Activated CD8-positive, alpha-beta memory T cell treated with anti-CD3 and anti-CD28 coated beads, Interleukin-2, amount 50 U/mL, for 1 hour (primary cell): ENCODE data around the gene PLS3.

Experiments used
- DNase-seq: peaks from one replicate; pipeline ENCODE4 v3.0.0-alpha.2; 2020; ENCODE audit errors: extremely low read depth

PLS3 gene

GRCh38 chrX:115694028-115694427 lies 133.1 kb downstream of the PLS3 start:
- DNase-seq = no peak

GRCh38 chrX:115696039-115696438 lies 135.1 kb downstream of the PLS3 start:
- DNase-seq = no peak

- DNase-seq = no peak
These were observed 136.0 kb downstream of the PLS3 start for GRCh38 chrX:115696939-115697338.

GRCh38 chrX:115697806-115698205 lies 136.8 kb downstream of the PLS3 start:
- DNase-seq = no peak
